ENCODE data around the gene SPAG17. TPM values are rescaled to one million over a fixed set of nuclear protein-coding genes. Genes with fewer than 3 reads are reported as not detected.

SPAG17 gene
- polyA plus RNA-seq, 3 donors, result 7.0 to 14.9 (median 7.5) TPM

DNA sequence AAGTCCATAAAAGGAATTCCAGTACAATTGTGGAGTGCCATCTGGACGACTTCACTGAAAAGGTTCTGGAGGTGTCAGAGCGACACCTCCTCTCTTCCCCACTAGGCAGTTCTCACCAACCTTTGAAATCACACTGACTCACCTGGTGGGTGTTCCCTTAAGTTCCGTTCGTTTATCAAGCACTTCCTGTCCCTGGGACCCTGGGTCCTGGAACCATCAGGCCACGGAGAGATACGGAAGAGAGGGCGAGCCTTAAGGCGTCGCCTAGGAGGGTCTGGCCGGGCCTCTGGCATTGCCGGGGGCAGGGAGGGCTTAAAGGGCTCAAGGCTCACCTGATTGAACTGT is 317 bp downstream of the SPAG17 start:
- DNase-seq (ENCODE audit: extremely low read depth in 1 of 11, low read depth in 9 of 11, low spot score in 4 of 11), result peak in 4 of 11 donors; percentile 3 to 11 (median 8)

DNA sequence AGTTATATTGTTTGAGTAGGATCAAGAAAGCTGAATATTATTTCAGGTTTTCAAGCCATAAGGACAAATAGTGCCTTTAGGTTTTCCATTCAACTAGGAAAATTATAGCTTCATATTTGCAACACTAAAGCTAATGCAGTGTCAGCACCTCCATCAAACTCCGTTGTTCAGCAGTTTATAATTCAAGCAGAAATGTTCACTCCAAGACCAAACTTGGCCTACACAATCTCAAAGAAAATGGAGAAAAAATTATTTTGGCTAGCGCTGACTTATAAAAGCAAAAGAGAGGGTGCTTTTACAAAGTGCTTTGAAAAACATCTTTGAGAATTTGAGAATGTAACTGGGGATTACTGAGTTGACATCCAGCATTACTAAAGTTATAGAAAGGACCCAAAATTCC is 1.4 kb downstream of the SPAG17 start:
- DNase-seq (ENCODE audit: extremely low read depth in 1 of 11, low read depth in 9 of 11, low spot score in 4 of 11), result no peak

DNA sequence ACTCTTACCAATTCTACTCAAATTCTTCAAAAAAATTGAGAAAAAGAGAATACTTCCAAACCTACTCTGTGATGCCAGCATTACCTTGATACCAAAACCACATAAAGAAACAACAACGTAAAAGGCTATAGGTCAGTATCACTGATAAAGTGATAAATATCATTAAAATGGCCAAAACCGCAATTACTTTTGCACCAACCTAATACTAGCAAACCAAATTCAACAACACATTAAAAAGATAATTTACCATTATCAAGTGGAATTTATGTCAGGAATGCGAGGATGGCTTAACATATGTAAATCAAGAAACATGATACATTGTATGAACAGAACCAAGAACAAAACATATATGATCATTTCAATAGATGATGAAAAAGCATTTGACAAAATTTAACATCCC is 7.0 kb downstream of the SPAG17 start:
- no peak for DNase-seq (ENCODE audit: extremely low read depth in 1 of 11, low read depth in 9 of 11, low spot score in 4 of 11)

DNA sequence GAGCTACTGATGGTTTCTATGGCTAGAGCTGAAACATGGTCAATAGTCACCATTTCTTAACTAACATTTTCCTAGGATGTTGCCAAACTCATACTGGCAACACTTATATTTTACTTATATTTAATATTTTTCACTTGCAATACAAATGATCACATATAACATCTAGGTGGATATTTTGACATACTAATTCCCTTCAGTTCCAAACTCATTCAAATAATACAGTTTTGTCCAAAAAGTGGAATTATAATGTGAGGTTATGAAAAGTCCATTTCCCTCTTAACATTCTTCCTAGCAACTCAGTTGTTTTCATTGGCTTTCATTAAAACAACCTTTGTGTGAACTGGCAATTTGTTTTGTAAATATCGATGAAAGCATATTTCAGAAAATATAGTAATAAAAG is 16.0 kb downstream of the SPAG17 start:
- DNase-seq (ENCODE audit: extremely low read depth in 1 of 11, low read depth in 9 of 11, low spot score in 4 of 11), result no peak

DNA sequence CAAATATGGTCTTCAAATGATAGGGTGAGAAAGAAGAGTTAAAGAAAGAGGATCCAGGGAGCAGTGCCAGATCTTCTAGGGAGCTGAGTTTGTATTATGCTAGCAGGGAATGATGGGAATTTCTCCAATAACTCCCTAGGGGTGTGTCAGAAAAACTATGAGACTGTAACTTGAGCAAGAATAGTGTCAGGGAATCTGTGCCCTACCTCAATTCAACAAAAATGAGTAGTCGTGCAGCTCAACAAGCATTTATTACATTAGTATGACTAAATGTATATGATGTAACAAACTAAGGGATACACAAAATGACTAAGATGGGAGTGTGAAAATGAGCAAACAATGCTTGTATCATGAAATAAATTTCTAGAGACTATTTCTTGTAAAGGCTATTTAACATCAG is 24.2 kb downstream of the SPAG17 start:
- DNase-seq (ENCODE audit: extremely low read depth in 1 of 11, low read depth in 9 of 11, low spot score in 4 of 11), result no peak

DNA sequence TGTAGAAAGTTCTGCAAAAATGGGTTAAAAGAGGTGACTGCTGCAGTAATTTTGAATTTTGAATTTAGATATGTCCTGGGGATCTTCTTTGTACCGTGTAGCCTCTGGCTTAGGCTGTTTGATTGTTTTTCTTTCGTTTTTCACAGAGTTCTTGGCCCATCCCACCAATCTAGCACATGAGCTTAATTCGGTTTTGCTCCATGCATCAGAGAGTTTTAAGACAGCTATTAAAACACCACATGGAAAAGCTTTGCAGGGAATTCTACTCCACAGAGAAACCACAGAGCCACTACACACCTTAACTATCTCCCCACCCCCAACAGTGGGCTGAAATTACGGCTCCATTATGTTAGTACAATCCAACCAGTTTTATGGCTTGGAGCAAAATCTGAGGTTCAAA is 25.5 kb downstream of the SPAG17 start:
- DNase-seq (ENCODE audit: extremely low read depth in 1 of 11, low read depth in 9 of 11, low spot score in 4 of 11), result peak in 8 of 11 donors; percentile 13 to 52 (median 32)

DNA sequence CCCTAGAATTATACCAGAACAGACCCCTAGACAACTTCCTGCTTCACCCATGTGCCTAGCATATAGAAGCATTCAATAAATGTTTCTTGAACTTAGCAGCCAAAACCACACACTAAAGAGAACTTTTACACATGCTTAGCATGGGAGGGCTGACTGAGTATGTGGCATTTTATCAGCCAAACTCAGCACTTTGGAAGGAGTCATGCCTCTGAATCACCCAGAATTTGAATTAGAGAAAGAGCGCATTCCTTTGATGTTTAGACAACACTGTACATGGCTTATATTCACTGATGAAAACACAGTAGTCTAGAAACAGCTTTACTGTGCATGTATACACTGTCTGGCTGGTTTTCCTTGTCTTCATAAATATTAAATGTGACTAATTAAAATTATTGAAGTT is 26.1 kb downstream of the SPAG17 start:
- no peak for DNase-seq (ENCODE audit: extremely low read depth in 1 of 11, low read depth in 9 of 11, low spot score in 4 of 11)

DNA sequence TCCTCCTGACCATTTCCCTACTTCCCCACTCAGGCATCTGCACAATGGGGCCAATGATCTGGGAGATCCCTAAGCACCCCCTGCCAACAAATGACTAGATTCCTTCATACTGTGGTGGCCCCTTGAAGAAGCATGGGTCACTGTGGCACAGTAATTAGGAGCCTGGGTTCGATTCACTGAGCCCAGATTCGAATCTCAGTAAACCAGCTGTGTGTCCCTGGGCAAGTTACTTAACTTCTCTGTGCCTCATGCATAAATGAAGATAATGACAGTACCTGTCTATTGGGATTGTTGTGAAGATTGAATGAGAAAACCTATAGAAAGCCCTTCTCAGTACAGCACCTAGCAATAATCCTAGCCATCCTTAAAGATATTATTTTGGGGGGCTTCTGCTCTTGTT is 27.5 kb downstream of the SPAG17 start:
- DNase-seq (ENCODE audit: extremely low read depth in 1 of 11, low read depth in 9 of 11, low spot score in 4 of 11), result no peak

DNA sequence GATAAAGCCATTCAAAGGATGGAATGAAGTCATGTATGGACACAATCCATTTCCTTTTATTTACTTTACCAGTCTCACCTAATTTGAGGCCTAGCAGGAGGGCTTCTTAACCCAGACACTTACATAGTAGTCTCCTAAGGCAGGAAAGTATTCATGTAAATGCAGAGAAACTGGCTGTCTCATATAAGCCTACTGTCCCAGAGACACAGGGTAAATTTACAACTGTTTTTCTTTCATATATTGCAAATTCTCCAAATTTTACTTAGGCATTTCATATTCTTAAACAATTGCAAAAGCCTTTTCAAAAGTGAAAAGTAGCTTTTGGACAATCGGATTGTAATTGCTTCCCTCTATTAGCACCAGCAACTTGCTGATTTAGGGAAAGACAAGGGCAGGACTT is 29.9 kb downstream of the SPAG17 start:
- DNase-seq (ENCODE audit: extremely low read depth in 1 of 11, low read depth in 9 of 11, low spot score in 4 of 11), result no peak

DNA sequence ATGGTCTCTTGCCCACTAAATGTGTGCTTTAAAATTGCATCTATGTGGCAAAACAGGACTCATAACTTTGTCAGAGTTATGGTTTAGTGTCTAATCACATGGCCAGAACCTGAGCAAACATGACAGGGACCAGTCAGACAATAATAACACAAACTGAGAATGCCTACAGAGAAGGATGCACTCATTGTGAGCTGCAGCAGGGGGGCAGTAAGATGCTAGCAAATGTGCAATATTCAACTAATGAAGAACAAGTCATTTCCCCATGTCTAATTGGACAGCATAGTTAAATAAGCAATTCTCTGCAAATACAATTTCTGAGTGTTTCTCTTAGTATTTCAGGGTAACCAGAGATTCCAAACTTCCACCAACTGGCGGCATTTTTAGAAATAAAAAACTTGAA is 30.8 kb downstream of the SPAG17 start:
- DNase-seq (ENCODE audit: extremely low read depth in 1 of 11, low read depth in 9 of 11, low spot score in 4 of 11), result no peak

DNA sequence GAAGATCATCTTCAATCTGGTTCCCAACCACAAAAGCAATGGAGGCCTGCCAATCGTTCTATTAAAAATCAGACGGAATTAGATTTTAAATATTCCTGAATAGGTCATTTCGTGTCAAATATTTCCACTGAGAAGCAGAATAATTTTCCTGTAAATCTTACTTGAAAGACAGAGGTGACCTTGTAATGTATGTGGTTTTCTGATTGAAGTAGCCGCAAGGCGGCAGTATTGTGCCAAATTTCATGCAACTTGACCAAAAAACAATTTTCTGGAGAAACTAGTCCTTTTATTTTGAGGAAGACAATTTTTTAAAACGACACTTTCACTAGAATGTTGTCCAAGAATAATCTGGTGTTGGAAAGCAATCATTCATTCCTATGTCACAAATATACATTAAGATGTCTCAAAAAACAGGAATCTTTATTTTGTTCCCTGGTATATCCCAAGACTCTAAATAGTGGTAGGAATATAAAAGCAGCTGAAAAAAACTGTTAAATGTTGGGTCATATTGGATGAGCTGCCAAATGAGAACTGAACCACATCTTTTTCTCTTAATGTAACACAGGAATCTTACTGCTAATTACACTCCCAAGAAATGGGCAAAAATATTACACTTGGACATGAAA is 33.6 kb downstream of the SPAG17 start:
- DNase-seq (ENCODE audit: extremely low read depth in 1 of 11, low read depth in 9 of 11, low spot score in 4 of 11), result peak in 10 of 11 donors; percentile 42 to 86 (median 54)

DNA sequence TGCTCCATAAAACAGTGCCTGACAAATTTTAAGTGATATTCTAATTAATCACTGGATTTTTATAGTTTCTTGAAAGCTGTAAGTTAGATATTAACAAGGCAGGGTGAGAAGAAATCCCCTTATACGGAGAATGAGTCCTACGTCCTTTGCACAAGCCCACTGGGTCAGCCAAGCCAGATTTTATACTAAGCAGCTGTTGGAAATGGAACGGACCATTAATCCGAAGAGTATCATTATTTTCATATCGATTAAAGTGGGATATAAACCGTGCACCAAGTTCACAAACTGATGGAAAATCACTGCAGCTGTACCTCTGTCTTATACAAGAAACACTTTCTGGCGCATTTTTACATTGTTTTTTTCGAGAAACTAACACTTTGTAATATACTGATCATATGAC is 35.2 kb downstream of the SPAG17 start:
- DNase-seq (ENCODE audit: extremely low read depth in 1 of 11, low read depth in 9 of 11, low spot score in 4 of 11), result no peak

DNA sequence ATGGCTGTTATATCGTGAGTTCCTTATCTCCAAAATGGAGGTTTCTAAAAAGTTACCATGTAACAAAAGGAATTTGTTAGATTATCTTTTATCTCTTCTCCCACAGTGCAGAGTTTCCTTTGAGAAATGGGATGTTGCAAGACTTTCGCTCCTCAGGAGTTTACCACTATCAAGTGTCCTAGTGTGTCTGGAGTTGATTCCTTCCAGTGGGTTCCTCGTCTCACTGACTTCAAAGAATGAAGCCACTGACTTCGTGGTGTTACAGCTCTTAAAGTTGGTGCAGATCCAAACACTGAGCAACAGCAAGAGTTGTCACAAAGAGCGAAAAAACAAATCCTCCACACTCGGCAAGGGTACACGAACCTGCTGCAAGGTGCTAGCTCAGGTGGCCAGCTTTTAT is 37.0 kb downstream of the SPAG17 start:
- DNase-seq (ENCODE audit: extremely low read depth in 1 of 11, low read depth in 9 of 11, low spot score in 4 of 11), result no peak

DNA sequence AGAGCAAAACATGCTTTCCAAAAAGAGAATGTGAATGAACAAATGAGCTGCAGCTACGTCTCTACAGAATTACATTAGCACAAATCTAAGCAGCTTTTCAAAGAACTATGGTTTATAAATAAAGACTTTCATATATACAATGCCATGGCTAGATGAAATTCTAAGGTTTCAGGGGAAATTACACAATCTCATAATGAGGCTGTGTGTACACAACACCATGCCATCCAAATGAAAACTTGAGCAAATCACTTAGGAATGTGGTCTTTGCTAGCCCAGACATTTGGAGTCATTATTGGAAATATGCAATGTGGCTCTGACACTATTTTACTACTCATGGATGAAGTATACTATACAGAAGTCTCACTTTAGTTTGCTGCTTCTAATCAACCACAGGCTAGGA is 37.5 kb downstream of the SPAG17 start:
- no peak for DNase-seq (ENCODE audit: extremely low read depth in 1 of 11, low read depth in 9 of 11, low spot score in 4 of 11)

DNA sequence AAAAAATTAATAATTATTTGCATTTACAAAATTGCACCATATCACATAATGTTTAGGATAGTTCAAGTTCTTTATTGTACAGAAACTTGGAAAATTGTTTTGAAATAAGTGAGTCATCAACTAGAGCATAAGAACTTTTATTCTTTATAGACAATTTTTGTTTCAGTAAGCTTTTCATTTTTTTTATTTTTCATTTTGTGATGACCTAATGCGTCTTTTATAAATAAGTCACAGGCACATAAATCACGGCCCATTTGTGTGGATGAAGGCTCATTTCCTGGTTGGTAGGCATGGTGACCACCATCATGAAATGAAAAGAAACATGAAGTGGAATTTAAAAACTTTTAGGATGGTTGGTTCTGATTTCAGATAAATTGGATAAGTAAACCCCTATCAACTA is 39.3 kb downstream of the SPAG17 start:
- no peak for DNase-seq (ENCODE audit: extremely low read depth in 1 of 11, low read depth in 9 of 11, low spot score in 4 of 11)

DNA sequence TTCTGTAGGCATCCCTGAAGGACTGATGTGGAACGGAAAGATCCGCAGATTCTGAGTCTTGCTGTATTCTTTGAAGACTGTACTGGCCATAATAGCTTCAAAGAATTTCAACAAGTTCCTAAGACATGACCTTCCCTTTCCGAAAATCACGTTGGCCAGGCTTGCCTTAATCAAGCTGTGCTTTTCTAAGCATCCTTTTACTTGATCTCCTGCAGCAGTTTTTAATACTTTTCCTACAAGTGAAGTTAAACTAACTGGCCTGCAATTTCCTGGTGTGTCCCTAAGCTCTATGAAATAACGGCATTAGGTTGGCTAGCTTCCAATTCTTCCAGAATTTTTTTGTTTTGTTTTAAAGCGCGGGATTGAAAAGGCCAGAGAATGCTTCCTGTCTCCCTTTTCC is 40.3 kb downstream of the SPAG17 start:
- peak in 2 of 11 donors; percentile 22 to 25 for DNase-seq (ENCODE audit: extremely low read depth in 1 of 11, low read depth in 9 of 11, low spot score in 4 of 11)

DNA sequence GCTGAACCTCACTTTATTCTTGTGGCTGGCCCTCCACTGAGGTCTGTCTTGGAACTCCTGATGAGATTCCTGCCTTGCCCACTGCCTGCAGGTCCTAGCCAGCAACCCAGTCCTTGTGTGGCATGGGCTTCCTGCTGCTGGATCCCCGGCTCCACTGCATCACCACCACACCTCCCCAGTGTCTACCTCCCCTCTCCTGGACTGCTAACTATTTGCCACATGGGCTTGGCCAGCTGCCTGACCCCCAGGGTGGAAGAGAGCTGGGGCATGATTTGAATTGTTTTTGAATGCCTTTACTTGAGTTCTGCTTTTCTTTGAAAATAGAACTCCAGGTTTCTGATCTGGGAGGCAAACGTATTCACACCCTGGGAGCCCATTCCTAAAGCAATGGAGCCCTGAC is 41.2 kb downstream of the SPAG17 start:
- DNase-seq (ENCODE audit: extremely low read depth in 1 of 11, low read depth in 9 of 11, low spot score in 4 of 11), result no peak

DNA sequence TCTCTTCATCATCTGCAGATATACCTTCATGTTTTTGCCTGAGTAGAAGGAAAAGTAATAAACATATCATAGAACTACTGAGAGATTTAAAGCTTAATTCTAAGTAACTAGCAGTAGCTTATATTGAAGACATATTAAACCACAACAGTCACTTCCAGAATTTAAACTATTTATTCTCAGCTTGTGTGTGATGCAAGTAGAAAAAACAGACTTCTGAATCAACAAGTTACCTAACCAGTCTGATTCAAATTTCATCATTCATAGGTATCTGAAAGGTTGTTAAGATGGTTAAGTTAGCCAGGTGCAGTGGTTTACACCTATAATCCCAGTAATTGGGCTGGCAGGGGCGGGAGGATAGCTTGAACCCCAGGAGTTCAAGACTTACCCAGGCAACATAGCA is 41.9 kb downstream of the SPAG17 start:
- no peak for DNase-seq (ENCODE audit: extremely low read depth in 1 of 11, low read depth in 9 of 11, low spot score in 4 of 11)

DNA sequence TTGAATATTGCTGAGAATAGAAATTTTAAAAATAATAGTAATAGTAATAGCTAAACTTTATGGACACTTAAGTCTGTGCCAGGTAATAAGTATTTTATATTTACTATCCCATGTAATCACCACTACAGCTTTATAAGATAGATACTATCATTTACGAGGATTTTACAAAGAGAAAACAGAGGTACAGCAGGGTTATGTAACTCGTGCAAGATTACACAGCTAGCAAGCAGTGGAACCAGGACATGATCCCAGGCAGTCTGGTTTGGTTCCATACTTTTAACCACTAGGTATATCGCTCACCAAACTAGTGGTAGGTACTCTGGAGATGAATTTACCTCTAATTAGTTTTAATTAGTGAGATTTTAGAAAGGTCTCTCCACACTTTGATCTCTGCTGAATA is 42.5 kb downstream of the SPAG17 start:
- no peak for DNase-seq (ENCODE audit: extremely low read depth in 1 of 11, low read depth in 9 of 11, low spot score in 4 of 11)

DNA sequence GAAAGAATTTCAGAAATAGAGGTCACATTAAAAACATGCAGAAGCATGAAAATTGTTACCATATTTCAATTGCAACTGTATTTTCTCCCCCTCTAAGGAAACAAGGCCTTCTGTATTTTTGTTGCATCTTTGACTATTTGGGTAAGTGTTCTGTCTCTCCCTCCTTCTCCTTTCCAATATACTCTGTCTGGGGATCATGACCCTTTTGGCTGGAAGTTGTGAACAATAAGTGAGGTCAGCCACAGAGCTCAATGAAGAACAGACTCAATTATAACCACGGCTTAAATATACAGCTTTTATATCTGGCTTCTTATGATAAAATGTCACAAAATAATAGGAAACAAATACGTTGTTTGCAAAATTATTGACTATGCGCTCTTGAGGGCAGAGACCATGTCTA is 47.1 kb downstream of the SPAG17 start:
- DNase-seq (ENCODE audit: extremely low read depth in 1 of 11, low read depth in 9 of 11, low spot score in 4 of 11), result no peak

DNA sequence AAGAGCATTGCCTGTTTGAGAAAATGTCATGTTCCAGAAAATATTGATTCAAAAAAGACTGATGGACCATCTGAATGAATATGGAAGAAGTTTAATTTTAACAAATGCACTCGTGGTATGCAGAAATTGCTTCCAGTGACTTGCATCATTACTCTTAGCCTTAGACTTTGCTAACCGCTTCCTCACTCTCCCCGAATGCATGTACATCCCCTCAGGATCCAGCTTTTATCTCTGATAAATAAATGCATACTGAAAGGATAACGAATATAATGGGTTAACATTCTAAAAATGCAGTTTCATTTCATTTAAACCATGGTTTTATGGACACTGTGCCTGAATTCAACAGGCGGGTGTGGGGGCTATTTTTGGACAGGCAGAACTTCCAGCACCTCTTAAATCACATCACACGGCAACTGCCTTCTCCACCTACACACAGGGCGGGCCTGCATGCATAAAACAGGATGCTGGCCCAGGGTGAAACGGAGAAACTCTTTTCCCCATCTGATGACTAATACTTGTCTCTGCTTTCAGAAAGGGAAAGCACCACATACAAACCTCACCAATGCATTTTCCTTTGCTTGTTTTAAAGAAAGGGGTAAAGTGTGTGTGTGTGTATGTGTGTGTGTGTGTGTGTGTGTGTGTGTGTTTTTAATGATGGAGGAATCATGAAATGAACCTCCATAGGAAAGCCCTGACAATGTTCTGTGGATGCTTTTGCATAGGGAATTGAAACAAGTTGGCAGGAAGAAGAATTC is 48.7 kb downstream of the SPAG17 start:
- no peak for DNase-seq (ENCODE audit: extremely low read depth in 1 of 11, low read depth in 9 of 11, low spot score in 4 of 11)

Measured in renal cortex interstitium (tissue), 11 donors.